ENCODE results near the gene TBC1D22A.

The TBC1D22A gene

DNA sequence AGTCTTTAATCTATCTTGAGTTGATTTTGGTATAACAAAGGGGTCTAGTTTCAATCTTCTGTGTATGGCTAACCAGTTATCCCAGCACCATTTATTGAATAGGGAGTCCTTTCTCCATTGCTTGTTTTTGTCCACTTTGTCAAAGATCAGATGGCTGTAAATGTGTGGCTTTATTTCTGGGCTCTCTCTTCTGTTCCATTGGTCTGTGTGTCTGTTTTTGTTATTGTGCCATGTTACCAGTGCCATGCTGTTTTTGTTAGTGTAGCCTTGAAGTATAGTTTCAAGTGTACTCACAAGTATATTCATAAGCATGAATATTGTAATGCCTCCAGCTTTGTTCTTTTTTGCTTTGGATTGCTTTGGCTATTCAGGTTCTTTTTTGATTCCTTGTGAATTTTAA, 159.6 kb downstream of the TBC1D22A start:
- Histone ChIP-seq H2AFZ (ENCODE audit: low read length) (no peak overlapping the region), H3F3A (ENCODE audit: insufficient read depth, low read length) (no peaks in the 10 kb centered on the region), H3K4me3 (ENCODE audit: low read length) (no peak overlapping the region), H3K27ac (ENCODE audit: low read length) (no peak overlapping the region), H3K4me1 (ENCODE audit: low read length) (no peaks in the 10 kb centered on the region), H3K27me3 (replicated peaks; ENCODE audit: insufficient read depth, low read length) (no peaks in the 10 kb centered on the region), H3K79me2 (ENCODE audit: low read length) (no peaks in the 10 kb centered on the region), H3K36me3 (replicated peaks; ENCODE audit: insufficient read depth, low read length) (no peaks in the 10 kb centered on the region), H3K9ac (ENCODE audit: low read length) (no peak overlapping the region), H3K9me2 (replicated peaks; ENCODE audit: insufficient read depth, low read length) (no peaks in the 10 kb centered on the region), H4K20me1 (ENCODE audit: insufficient read depth, low read length) (no peaks in the 10 kb centered on the region), H3K9me3 (replicated peaks; ENCODE audit: insufficient read depth, low read length) (no peaks in the 10 kb centered on the region), H3K4me2 (ENCODE audit: low read depth, low read length) (no peak overlapping the region)
- no peak for DNase-seq
- TF ChIP-seq, protein P1, sequence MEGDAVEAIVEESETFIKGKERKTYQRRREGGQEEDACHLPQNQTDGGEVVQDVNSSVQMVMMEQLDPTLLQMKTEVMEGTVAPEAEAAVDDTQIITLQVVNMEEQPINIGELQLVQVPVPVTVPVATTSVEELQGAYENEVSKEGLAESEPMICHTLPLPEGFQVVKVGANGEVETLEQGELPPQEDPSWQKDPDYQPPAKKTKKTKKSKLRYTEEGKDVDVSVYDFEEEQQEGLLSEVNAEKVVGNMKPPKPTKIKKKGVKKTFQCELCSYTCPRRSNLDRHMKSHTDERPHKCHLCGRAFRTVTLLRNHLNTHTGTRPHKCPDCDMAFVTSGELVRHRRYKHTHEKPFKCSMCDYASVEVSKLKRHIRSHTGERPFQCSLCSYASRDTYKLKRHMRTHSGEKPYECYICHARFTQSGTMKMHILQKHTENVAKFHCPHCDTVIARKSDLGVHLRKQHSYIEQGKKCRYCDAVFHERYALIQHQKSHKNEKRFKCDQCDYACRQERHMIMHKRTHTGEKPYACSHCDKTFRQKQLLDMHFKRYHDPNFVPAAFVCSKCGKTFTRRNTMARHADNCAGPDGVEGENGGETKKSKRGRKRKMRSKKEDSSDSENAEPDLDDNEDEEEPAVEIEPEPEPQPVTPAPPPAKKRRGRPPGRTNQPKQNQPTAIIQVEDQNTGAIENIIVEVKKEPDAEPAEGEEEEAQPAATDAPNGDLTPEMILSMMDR (IDR thresholded peaks at IDR 0.05; ENCODE audit: low read length), result no peak
- TF ChIP-seq EZH2 (optimal IDR thresholded peaks at IDR 0.05; ENCODE audit: low read depth, low read length) (no peak), EZH2phosphoT487 (IDR thresholded peaks at IDR 0.05; ENCODE audit: low read length) (no peak)

DNA sequence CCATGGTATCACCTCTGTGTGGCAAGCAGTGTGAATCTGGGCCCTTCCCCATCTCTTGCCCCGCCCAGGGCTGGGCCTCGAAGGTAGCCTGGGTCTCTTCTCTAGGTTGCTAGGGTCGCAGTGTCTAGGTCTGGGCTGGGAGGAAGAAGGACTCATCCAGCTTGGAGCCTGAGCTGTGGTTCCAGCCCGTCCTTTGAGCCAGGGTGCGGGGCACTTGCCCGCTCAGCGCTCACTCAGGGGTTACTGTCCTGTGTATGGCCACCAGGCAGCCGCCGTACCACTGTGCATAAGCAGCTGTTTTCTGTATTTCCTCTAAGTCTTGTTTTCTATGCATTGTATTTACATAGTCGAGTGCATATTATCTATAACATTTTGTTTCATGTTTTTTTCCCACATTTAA, 160.9 kb downstream of the TBC1D22A start:
- Histone ChIP-seq H2AFZ (ENCODE audit: low read length) (no peak overlapping the region), H3K4me3 (ENCODE audit: low read length) (no peak overlapping the region), H3K79me2 (ENCODE audit: low read length) (no peaks in the 10 kb centered on the region), H4K20me1 (ENCODE audit: insufficient read depth, low read length) (no peaks in the 10 kb centered on the region), H3K4me2 (ENCODE audit: low read depth, low read length) (no peak overlapping the region), H3K9me3 (replicated peaks; ENCODE audit: insufficient read depth, low read length) (no peaks in the 10 kb centered on the region), H3K4me1 (ENCODE audit: low read length) (no peaks in the 10 kb centered on the region), H3F3A (ENCODE audit: insufficient read depth, low read length) (no peaks in the 10 kb centered on the region), H3K9ac (ENCODE audit: low read length) (no peak overlapping the region), H3K9me2 (replicated peaks; ENCODE audit: insufficient read depth, low read length) (no peaks in the 10 kb centered on the region), H3K36me3 (replicated peaks; ENCODE audit: insufficient read depth, low read length) (no peaks in the 10 kb centered on the region), H3K27me3 (replicated peaks; ENCODE audit: insufficient read depth, low read length) (no peaks in the 10 kb centered on the region), H3K27ac (ENCODE audit: low read length) (no peak overlapping the region)
- DNase-seq, result no peak
- TF ChIP-seq, protein P1 (IDR thresholded peaks at IDR 0.05; ENCODE audit: low read length), result no peak

DNA sequence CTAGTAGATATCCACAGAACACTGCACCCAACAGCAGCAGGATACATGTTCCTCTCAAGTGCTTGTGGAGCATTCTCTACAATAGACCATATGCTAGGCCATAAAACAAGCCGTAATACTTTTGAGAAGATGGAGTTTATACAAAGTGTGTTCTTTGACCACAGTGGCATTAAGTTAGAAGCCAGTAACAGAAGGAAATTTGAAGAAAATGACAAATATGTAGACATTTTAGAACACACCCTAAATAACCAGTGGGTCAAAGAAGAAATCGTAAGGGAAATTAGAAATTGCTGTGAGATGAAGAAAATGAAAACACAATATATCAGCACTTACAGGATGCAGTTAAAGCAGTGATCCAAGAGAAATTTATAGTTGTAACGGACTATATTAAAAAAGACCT, 163.4 kb downstream of the TBC1D22A start:
- Histone ChIP-seq H3K27me3 (replicated peaks; ENCODE audit: insufficient read depth, low read length) (no peaks in the 10 kb centered on the region), H3K9me3 (replicated peaks; ENCODE audit: insufficient read depth, low read length) (no peaks in the 10 kb centered on the region), H3F3A (ENCODE audit: insufficient read depth, low read length) (no peaks in the 10 kb centered on the region), H3K79me2 (ENCODE audit: low read length) (no peaks in the 10 kb centered on the region), H3K4me3 (ENCODE audit: low read length) (no peak overlapping the region), H3K27ac (ENCODE audit: low read length) (no peak overlapping the region), H3K36me3 (replicated peaks; ENCODE audit: insufficient read depth, low read length) (no peaks in the 10 kb centered on the region), H3K9ac (ENCODE audit: low read length) (no peak overlapping the region), H4K20me1 (ENCODE audit: insufficient read depth, low read length) (no peaks in the 10 kb centered on the region), H3K4me2 (ENCODE audit: low read depth, low read length) (no peak overlapping the region), H3K4me1 (ENCODE audit: low read length) (no peaks in the 10 kb centered on the region), H2AFZ (ENCODE audit: low read length) (no peak overlapping the region), H3K9me2 (replicated peaks; ENCODE audit: insufficient read depth, low read length) (no peaks in the 10 kb centered on the region)
- TF ChIP-seq, protein P1 (IDR thresholded peaks at IDR 0.05; ENCODE audit: low read length), result no peak
- TF ChIP-seq EZH2 (optimal IDR thresholded peaks at IDR 0.05; ENCODE audit: low read depth, low read length) (no peak), EZH2phosphoT487 (IDR thresholded peaks at IDR 0.05; ENCODE audit: low read length) (no peak)
- no peak for DNase-seq
